ENCODE measurements around the gene LSS. TPM values are rescaled to one million over a fixed set of nuclear protein-coding genes. Genes with fewer than 3 reads are reported as not detected.
A peak's percentile ranks its signal among the peaks of the same experiment; 100 is the strongest.
"Not testable (repeated sequence)": the region's sequence is repeated elsewhere in the genome, so short reads cannot be mapped to it uniquely, and the experiment has no call there.

Gene LSS
- total RNA-seq, 1 donor from 2014 or later: 30.5 TPM

GRCh38 chr21:46182548-46183336 is 45.8 kb downstream of the LSS start:
- H3K9me3 Mint-ChIP-seq: peaks cover 2% of the 10 kb centered on the region
- no peaks in the 10 kb centered on the region for H3K36me3 Mint-ChIP-seq (ENCODE audit: low read depth)
- peaks cover 6% of the 10 kb centered on the region for H3K4me1 Mint-ChIP-seq (ENCODE audit: low read depth)
- intact Hi-C loops (cut with micrococcal nuclease): loop anchor here (5.0 kb wide), 1 partner anchor 1365 kb away; the partner anchor contains the start of gene SUMO3
- peak overlapping the region; percentile 74 for H3K4me3 Mint-ChIP-seq (ENCODE audit: low read depth)
- H3K27ac Mint-ChIP-seq: peak overlapping the region; percentile 63
- no peaks in the 10 kb centered on the region for H3K27me3 Mint-ChIP-seq (ENCODE audit: low read depth)
- no peak for DNase-seq (ENCODE audit: low spot score)

- no peaks in the 10 kb centered on the region for H3K36me3 Mint-ChIP-seq (ENCODE audit: low read depth)
- H3K27ac Mint-ChIP-seq: no peak overlapping the region
- H3K9me3 Mint-ChIP-seq: peaks cover 6% of the 10 kb centered on the region
- peaks cover 6% of the 10 kb centered on the region for H3K4me1 Mint-ChIP-seq (ENCODE audit: low read depth)
- no peak overlapping the region for H3K4me3 Mint-ChIP-seq (ENCODE audit: low read depth)
- H3K27me3 Mint-ChIP-seq (ENCODE audit: low read depth): no peaks in the 10 kb centered on the region
- no peak for DNase-seq (ENCODE audit: low spot score)
- intact Hi-C loops (cut with micrococcal nuclease): loop anchor here (5.0 kb wide), 1 partner anchor 1365 kb away; the partner anchor contains the start of gene SUMO3
Measured at GRCh38 chr21:46181953-46182547, 46.5 kb downstream of the LSS start.

GRCh38 chr21:46181436-46181835 is 47.1 kb downstream of the LSS start:
- H3K4me3 Mint-ChIP-seq (ENCODE audit: low read depth): no peak overlapping the region
- no peaks in the 10 kb centered on the region for H3K27me3 Mint-ChIP-seq (ENCODE audit: low read depth)
- DNase-seq (ENCODE audit: low spot score): no peak
- no peak overlapping the region for H3K27ac Mint-ChIP-seq
- peaks cover 12% of the 10 kb centered on the region for H3K9me3 Mint-ChIP-seq
- H3K36me3 Mint-ChIP-seq (ENCODE audit: low read depth): no peaks in the 10 kb centered on the region
- H3K4me1 Mint-ChIP-seq (ENCODE audit: low read depth): peaks cover 6% of the 10 kb centered on the region
- intact Hi-C loops (cut with micrococcal nuclease): loop anchor here (5.0 kb wide), 1 partner anchor 1364 kb away; the partner anchor contains the start of gene SUMO3

- Mint-ChIP-seq H3K4me1 (ENCODE audit: low read depth) (peaks cover 6% of the 10 kb centered on the region), H3K27ac (no peak overlapping the region), H3K9me3 (peaks cover 18% of the 10 kb centered on the region), H3K36me3 (ENCODE audit: low read depth) (no peaks in the 10 kb centered on the region), H3K4me3 (ENCODE audit: low read depth) (no peak overlapping the region), H3K27me3 (ENCODE audit: low read depth) (peaks cover 5% of the 10 kb centered on the region)
- DNase-seq (ENCODE audit: low spot score): no peak
- intact Hi-C loops (cut with micrococcal nuclease): loop anchor here (5.0 kb wide), 1 partner anchor 1364 kb away; the partner anchor contains the start of gene SUMO3
Measured at GRCh38 chr21:46180778-46181391, 47.7 kb downstream of the LSS start.

- H3K4me1 Mint-ChIP-seq (ENCODE audit: low read depth): peaks cover 3% of the 10 kb centered on the region
- H3K27me3 Mint-ChIP-seq (ENCODE audit: low read depth): peaks cover 12% of the 10 kb centered on the region
- no peak overlapping the region for H3K4me3 Mint-ChIP-seq (ENCODE audit: low read depth)
- intact Hi-C loops (cut with micrococcal nuclease): loop anchor here (5.0 kb wide), 1 partner anchor 1363 kb away; the partner anchor contains the start of gene SUMO3
- no peak overlapping the region for H3K27ac Mint-ChIP-seq
- H3K9me3 Mint-ChIP-seq: peaks cover 23% of the 10 kb centered on the region
- H3K36me3 Mint-ChIP-seq (ENCODE audit: low read depth): no peaks in the 10 kb centered on the region
- no peak for DNase-seq (ENCODE audit: low spot score)
Measured at GRCh38 chr21:46180079-46180722, 48.4 kb downstream of the LSS start.

- peaks cover 2% of the 10 kb centered on the region for H3K4me1 Mint-ChIP-seq (ENCODE audit: low read depth)
- no peak overlapping the region for H3K27ac Mint-ChIP-seq
- H3K27me3 Mint-ChIP-seq (ENCODE audit: low read depth): peaks cover 17% of the 10 kb centered on the region
- no peak overlapping the region for H3K4me3 Mint-ChIP-seq (ENCODE audit: low read depth)
- H3K36me3 Mint-ChIP-seq (ENCODE audit: low read depth): peaks cover 2% of the 10 kb centered on the region
- DNase-seq (ENCODE audit: low spot score): no peak
- intact Hi-C loops (cut with micrococcal nuclease): loop anchor here (5.0 kb wide), 1 partner anchor 1362 kb away; the partner anchor contains the start of gene SUMO3
- H3K9me3 Mint-ChIP-seq: peaks cover 28% of the 10 kb centered on the region
Measured at GRCh38 chr21:46179708-46180078, 48.9 kb downstream of the LSS start.

- DNase-seq (ENCODE audit: low spot score): no peak
- Mint-ChIP-seq H3K4me1 (ENCODE audit: low read depth) (no peaks in the 10 kb centered on the region), H3K27ac (no peak overlapping the region), H3K4me3 (ENCODE audit: low read depth) (no peak overlapping the region), H3K36me3 (ENCODE audit: low read depth) (peaks cover 3% of the 10 kb centered on the region), H3K9me3 (peaks cover 34% of the 10 kb centered on the region), H3K27me3 (ENCODE audit: low read depth) (peaks cover 21% of the 10 kb centered on the region)
- intact Hi-C loops (cut with micrococcal nuclease): no loop called here
Measured at GRCh38 chr21:46178961-46179360, 49.6 kb downstream of the LSS start.

GRCh38 chr21:46176443-46177129 is 52.0 kb downstream of the LSS start:
- H3K27ac Mint-ChIP-seq; H3K4me1 Mint-ChIP-seq (ENCODE audit: low read depth); intact Hi-C loops (cut with micrococcal nuclease); H3K36me3 Mint-ChIP-seq (ENCODE audit: low read depth); H3K4me3 Mint-ChIP-seq (ENCODE audit: low read depth); DNase-seq (ENCODE audit: low spot score): not testable (repeated sequence)
- H3K9me3 Mint-ChIP-seq: peaks cover 34% of the 10 kb centered on the region
- H3K27me3 Mint-ChIP-seq (ENCODE audit: low read depth): peaks cover 21% of the 10 kb centered on the region

GRCh38 chr21:46173573-46173972 is 55.0 kb downstream of the LSS start:
- peaks cover 21% of the 10 kb centered on the region for H3K27me3 Mint-ChIP-seq (ENCODE audit: low read depth)
- H3K4me3 Mint-ChIP-seq (ENCODE audit: low read depth): no peak overlapping the region
- intact Hi-C loops (cut with micrococcal nuclease): no loop called here
- H3K4me1 Mint-ChIP-seq (ENCODE audit: low read depth): peaks cover 6% of the 10 kb centered on the region
- DNase-seq (ENCODE audit: low spot score): no peak
- H3K27ac Mint-ChIP-seq: no peak overlapping the region
- H3K36me3 Mint-ChIP-seq (ENCODE audit: low read depth): peaks cover 3% of the 10 kb centered on the region
- peaks cover 34% of the 10 kb centered on the region for H3K9me3 Mint-ChIP-seq

- H3K4me3 Mint-ChIP-seq (ENCODE audit: low read depth): no peak overlapping the region
- H3K27me3 Mint-ChIP-seq (ENCODE audit: low read depth): peaks cover 21% of the 10 kb centered on the region
- peaks cover 6% of the 10 kb centered on the region for H3K4me1 Mint-ChIP-seq (ENCODE audit: low read depth)
- no peak for DNase-seq (ENCODE audit: low spot score)
- intact Hi-C loops (cut with micrococcal nuclease): no loop called here
- H3K9me3 Mint-ChIP-seq: peaks cover 34% of the 10 kb centered on the region
- H3K27ac Mint-ChIP-seq: no peak overlapping the region
- H3K36me3 Mint-ChIP-seq (ENCODE audit: low read depth): peaks cover 3% of the 10 kb centered on the region
Measured at GRCh38 chr21:46172863-46173528, 55.6 kb downstream of the LSS start.

- Mint-ChIP-seq H3K4me3 (ENCODE audit: low read depth) (no peak overlapping the region), H3K36me3 (ENCODE audit: low read depth) (peaks cover 3% of the 10 kb centered on the region), H3K27ac (no peak overlapping the region), H3K4me1 (ENCODE audit: low read depth) (peaks cover 6% of the 10 kb centered on the region), H3K27me3 (ENCODE audit: low read depth) (peaks cover 21% of the 10 kb centered on the region), H3K9me3 (peaks cover 30% of the 10 kb centered on the region)
- intact Hi-C loops (cut with micrococcal nuclease): no loop called here
- no peak for DNase-seq (ENCODE audit: low spot score)
Measured at GRCh38 chr21:46171996-46172862, 56.3 kb downstream of the LSS start.

All from activated T-helper 2 cell treated with anti-CD3 and anti-CD28 coated beads, Interferon-gamma antibody, Interleukin-2, Interleukin-4, amounts not matched to agents 10 μg/mL and 5 μg/mL and 100 μg/mL, durations not matched to agents 14 hours and 24 hours and 36 hours (primary cell).